Adipose tissue (tissue), 3 donors: Measurements from ENCODE around the gene MED19. TPM values are rescaled to one million over a fixed set of nuclear protein-coding genes. Genes with fewer than 3 reads are reported as not detected.
A peak's percentile ranks its signal among the peaks of the same experiment; 100 is the strongest.
"Not testable (repeated sequence)": the region's sequence is repeated elsewhere in the genome, so short reads cannot be mapped to it uniquely, and the experiment has no call there.

Experiments used
- H3K27ac ChIP-seq: one replicate; pipeline ENCODE4 v1.5.1; 2013; ENCODE audit warnings: low read depth, low read length
- WGBS, 3 donors: extraction: QIAGEN DNeasy Blood & Tissue Kit; methylation state at CpG; one replicate each; pipeline ENCODE4 v1.1.7; 2013; 5-methylcytosine and 5-hydroxymethylcytosine counted together
- polyA plus RNA-seq, 3 donors: library from polyadenylated mRNA; stranded (reverse); fragments of 200-250 nt; gene quantifications; one replicate each; pipeline ENCODE4 v1.2.3, GENCODE V29; 2013
- donor health status: healthy with polysubstance abuse.
- donor health status: Bipolar disorder and iron deficiency.
- donor health status: healthy.

MED19 gene
- polyA plus RNA-seq, 3 donors = 7.7 to 11.8 (median 10.6) TPM

- H3K27ac ChIP-seq = peak within 1 kb of the TSS; percentile 51
- WGBS, 3 donors = 0 to 1% (median 0%) methylated on average over 53 of the region's 53 CpGs
Observed at GRCh38 chr11:57712256-57713150, 488 bp upstream of the MED19 start, which contains the start of gene TMX2. TSS of gene TMX2 (plus strand) at chr11:57712593. CDS start at chr11:57712619, 26 bp downstream.

GRCh38 chr11:57709802-57710367, 2.1 kb downstream of the MED19 start:
- WGBS, 3 donors = 92 to 95% (median 93%) methylated on average over 5 of the region's 5 CpGs
- no peak overlapping the region for H3K27ac ChIP-seq

GRCh38 chr11:57705432-57705831, 6.6 kb downstream of the MED19 start:
- 85 to 90% (median 86%) methylated on average over 8 of the region's 8 CpGs for WGBS, 3 donors
- not testable (repeated sequence) for H3K27ac ChIP-seq

GRCh38 chr11:57704932-57705331, 7.1 kb downstream of the MED19 start:
- 85 to 90% (median 87%) methylated on average over 6 of the region's 6 CpGs for WGBS, 3 donors
- no peak overlapping the region for H3K27ac ChIP-seq

- H3K27ac ChIP-seq = no peak overlapping the region
- 92 to 93% (median 92%) methylated on average over 4 of the region's 4 CpGs for WGBS, 3 donors
Observed at GRCh38 chr11:57703341-57703740, 8.7 kb downstream of the MED19 start.

- H3K27ac ChIP-seq = no peak overlapping the region
- 49 to 74% (median 63%) methylated on average over 3 of the region's 3 CpGs for WGBS, 3 donors
Observed at GRCh38 chr11:57700425-57700824, 11.6 kb downstream of the MED19 start.

GRCh38 chr11:57699813-57700212, 12.2 kb downstream of the MED19 start:
- 86 to 88% (median 86%) methylated on average over 10 of the region's 10 CpGs for WGBS, 3 donors
- no peak overlapping the region for H3K27ac ChIP-seq

GRCh38 chr11:57698843-57699365, 13.1 kb downstream of the MED19 start:
- 85 to 90% (median 90%) methylated on average over 18 of the region's 18 CpGs for WGBS, 3 donors

GRCh38 chr11:57690474-57690873, 21.5 kb downstream of the MED19 start:
- H3K27ac ChIP-seq = not testable (repeated sequence)
- 97 to 100% (median 99%) methylated on average over 5 of the region's 5 CpGs for WGBS, 3 donors

More at GRCh38 chr11:57698843-57699365, 13.1 kb downstream of the MED19 start:
- no peak overlapping the region for H3K27ac ChIP-seq

- WGBS, 3 donors = 50 to 74% (median 58%) methylated on average over 1 of the region's 1 CpG
- H3K27ac ChIP-seq = no peak overlapping the region
Observed at GRCh38 chr11:57681168-57681567, 30.8 kb downstream of the MED19 start.

- H3K27ac ChIP-seq = no peak overlapping the region
- WGBS, 3 donors = 80 to 87% (median 85%) methylated on average over 2 of the region's 2 CpGs
Observed at GRCh38 chr11:57680552-57680874, 31.5 kb downstream of the MED19 start.

- WGBS, 3 donors = 82 to 91% (median 87%) methylated on average over 4 of the region's 4 CpGs
- H3K27ac ChIP-seq = no peak overlapping the region
Observed at GRCh38 chr11:57679396-57679795, 32.6 kb downstream of the MED19 start.

GRCh38 chr11:57675176-57675941, 36.7 kb downstream of the MED19 start:
- WGBS, 3 donors = 84 to 85% (median 85%) methylated on average over 3 of the region's 3 CpGs
- no peak overlapping the region for H3K27ac ChIP-seq

- H3K27ac ChIP-seq = no peak overlapping the region
Observed at GRCh38 chr11:57674251-57674650, 37.8 kb downstream of the MED19 start.

GRCh38 chr11:57668434-57668782, 43.6 kb downstream of the MED19 start:
- 0 to 1% (median 1%) methylated on average over 30 to 31 of the region's 31 CpGs for WGBS, 3 donors
- H3K27ac ChIP-seq = peak overlapping the region; percentile 98

GRCh38 chr11:57667736-57668433, 44.1 kb downstream of the MED19 start, which contains the start of gene ZDHHC5:
TSS of gene ZDHHC5 (plus strand) at chr11:57668114. CDS start at chr11:57673091, 4,977 bp downstream.
- peak within 1 kb of the TSS; percentile 98 for H3K27ac ChIP-seq
- 0% methylated on average over 86 to 96 of the region's 96 CpGs for WGBS, 3 donors

GRCh38 chr11:57667117-57667735, 44.8 kb downstream of the MED19 start:
- 0 to 1% (median 1%) methylated on average over 29 of the region's 29 CpGs for WGBS, 3 donors
- peak overlapping the region; percentile 80 for H3K27ac ChIP-seq

GRCh38 chr11:57663975-57664374, 48.0 kb downstream of the MED19 start:
- 79 to 85% (median 80%) methylated on average over 9 of the region's 9 CpGs for WGBS, 3 donors

More at GRCh38 chr11:57663975-57664374, 48.0 kb downstream of the MED19 start:
- no peak overlapping the region for H3K27ac ChIP-seq
